Naive thymus-derived CD8-positive, alpha-beta T cell (primary cell): ENCODE data around the gene SLC14A1. TPM values are rescaled to one million over a fixed set of nuclear protein-coding genes. Genes with fewer than 3 reads are reported as not detected.

Source experiments
- ATAC-seq, 2 donors: fragments of 150-1000 bp; cut with Tn5 transposase in 1 of 2; sonication (Bioruptor Pico), chemical (Tn5 transposase) in 1 of 2; 1 replicate in 1 of 2; 2 replicates in 1 of 2; pipeline ENCODE4 v1.10.0; 2021; ENCODE audit warnings: mild to moderate bottlenecking in 2 of 2, moderate library complexity in 2 of 2
- POLR2A ChIA-PET: fragments of 350-600 bp; sonication (Branson Sonifier 250); formaldehyde crosslinking; loops from one replicate; lab custom pipeline; 2021; ENCODE audit warnings: antibody characterized with exemption; lab: Charles Lee
- DNase-seq, 10 donors: peaks; one replicate each; pipeline versions ENCODE4 v3.0.0 to v3.0.0-alpha.2; 2020 to 2022
- H3K27ac Mint-ChIP-seq, 10 donors: one replicate each; pipeline ENCODE4 v1.8.0; 2020 to 2022; ENCODE audit warnings: mild to moderate bottlenecking in 10 of 10, mixed read lengths in 10 of 10, moderate library complexity in 4 of 10, inconsistent platforms in 1 of 10
- H3K27me3 Mint-ChIP-seq, 5 donors: one replicate each; pipeline ENCODE4 v1.8.0; 2021 to 2022; ENCODE audit warnings: mixed read lengths in 5 of 5
- H3K36me3 Mint-ChIP-seq, 3 donors: one replicate each; pipeline ENCODE4 v1.8.0; 2020 to 2022; ENCODE audit warnings: mixed read lengths in 3 of 3, mild to moderate bottlenecking in 2 of 3, inconsistent platforms in 1 of 3
- H3K4me1 Mint-ChIP-seq, 4 donors: one replicate each; pipeline ENCODE4 v1.8.0; 2021 to 2022; ENCODE audit warnings: mixed read lengths in 4 of 4
- H3K4me3 Mint-ChIP-seq, 10 donors: one replicate each; pipeline ENCODE4 v1.8.0; 2020 to 2022; ENCODE audit warnings: mild to moderate bottlenecking in 10 of 10, mixed read lengths in 10 of 10, moderate library complexity in 6 of 10, inconsistent platforms in 1 of 10
- H3K9me3 Mint-ChIP-seq, 9 donors: one replicate each; pipeline ENCODE4 v1.8.0; 2020 to 2022; ENCODE audit warnings: mixed read lengths in 9 of 9, mild to moderate bottlenecking in 3 of 9, inconsistent platforms in 1 of 9, moderate library complexity in 1 of 9
- polyA plus RNA-seq, 3 donors: library from polyadenylated mRNA; unstranded; fragments of 300-500 nt; fragmentation: Illumina TruSeq; gene quantifications; one replicate each; pipeline ENCODE4 v1.2.3, GENCODE V29; 2021
- total RNA-seq, 8 experiments: library from RNA in 2 of 8; stranded (reverse) in 2 of 8; gene quantifications; one replicate each; pipeline ENCODE4 v1.2.3 and lab custom pipeline; 2021 to 2026

Gene SLC14A1
- total and polyA plus RNA-seq, 5 experiments from 2014 or later: 0.71 to 4.3 (median 2.3) TPM

GRCh38 chr18:45765796-45766195 lies 41.8 kb downstream of the SLC14A1 start:
- H3K27me3 Mint-ChIP-seq: peaks cover 3 to 19% (median 14%) of the 10 kb centered on the region in 5 donors
- DNase-seq: no peak

GRCh38 chr18:45771587-45772480 lies 47.9 kb downstream of the SLC14A1 start:
- Mint-ChIP-seq H3K9me3 (no peaks in the 10 kb centered on the region), H3K27me3 (peaks cover 5 to 24% (median 18%) of the 10 kb centered on the region in 5 donors), H3K4me1 (peaks cover 16 to 30% (median 24%) of the 10 kb centered on the region in 4 donors), H3K36me3 (peaks cover 0 to 8% (median 0%) of the 10 kb centered on the region in 3 donors), H3K27ac (peak overlapping the region in 1 of 10 donors; percentile 39), H3K4me3 (no peak overlapping the region)
- POLR2A ChIA-PET: no interaction called here
- DNase-seq (no peak), ATAC-seq (no peak)

More at GRCh38 chr18:45765796-45766195, 41.8 kb downstream of the SLC14A1 start:
- Mint-ChIP-seq H3K9me3 (no peaks in the 10 kb centered on the region), H3K36me3 (peaks cover 0 to 7% (median 0%) of the 10 kb centered on the region in 3 donors), H3K27ac (no peak overlapping the region), H3K4me3 (no peak overlapping the region), H3K4me1 (peaks cover 0 to 2% (median 0%) of the 10 kb centered on the region in 4 donors)
- POLR2A ChIA-PET: no interaction called here
- no peak for ATAC-seq

DNA sequence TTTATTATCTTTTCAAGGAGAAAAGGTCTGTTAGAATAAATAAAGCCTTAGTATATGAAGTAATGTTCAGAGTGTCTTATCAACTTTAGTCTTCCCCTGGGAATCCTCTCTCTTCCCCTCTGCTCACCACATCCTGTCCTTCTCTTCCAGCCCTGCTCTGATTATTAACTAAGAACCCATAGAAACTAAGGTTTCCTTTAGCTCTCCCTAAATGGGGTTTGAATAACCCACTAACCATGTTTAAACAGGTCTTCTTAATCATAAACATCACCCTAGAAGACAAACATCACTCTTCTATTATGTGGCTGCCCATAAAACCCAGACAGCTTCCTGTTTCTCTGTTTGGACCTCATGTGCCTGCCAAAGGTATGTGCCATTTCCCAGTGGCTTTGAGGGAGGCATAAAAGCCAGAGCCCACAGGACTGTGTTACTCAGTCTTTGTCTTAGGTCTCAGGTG lies 50.1 kb downstream of the SLC14A1 start:
- peak in 4 of 10 donors; percentile 17 to 29 (median 27) for DNase-seq
- H3K4me3 Mint-ChIP-seq: peak overlapping the region; percentile 0 to 91 (median 86)

DNA sequence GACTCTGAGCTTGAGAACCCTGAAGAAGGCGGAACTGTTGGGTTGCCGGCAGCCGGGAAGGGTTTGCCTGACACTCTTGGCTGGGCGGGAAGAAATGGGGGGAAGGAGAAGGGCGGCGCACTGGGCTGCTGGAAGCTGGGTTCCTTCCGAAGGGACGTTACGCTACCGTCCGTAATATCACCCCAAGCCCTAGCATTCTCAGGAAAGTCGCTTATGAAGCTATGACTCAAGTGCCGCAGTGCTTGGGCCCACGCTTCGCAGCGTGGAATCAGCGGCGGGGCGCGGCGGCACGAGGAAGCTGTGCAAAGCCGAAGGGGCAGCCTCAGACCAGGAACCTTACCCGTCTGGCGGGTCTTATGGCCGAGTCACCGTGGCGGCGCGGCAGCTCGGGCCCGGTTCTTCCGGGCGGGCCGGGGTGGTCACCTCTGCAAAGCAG lies 51.3 kb downstream of the SLC14A1 start:
- H3K9me3 Mint-ChIP-seq: no peaks in the 10 kb centered on the region
- H3K4me1 Mint-ChIP-seq: peaks cover 16 to 30% (median 24%) of the 10 kb centered on the region in 4 donors
- peaks cover 2 to 15% (median 7%) of the 10 kb centered on the region in 5 donors for H3K27me3 Mint-ChIP-seq
- peak overlapping the region; percentile 82 to 91 (median 87) for H3K4me3 Mint-ChIP-seq
- ATAC-seq: peak; percentile 67 to 81
- peaks cover 0 to 5% (median 0%) of the 10 kb centered on the region in 3 donors for H3K36me3 Mint-ChIP-seq
- POLR2A ChIA-PET: interaction anchor here (0.7 to 1.4 kb wide), 2 partner anchors 8 to 88 kb away, joined by 3 to 7 read pairs; no protein-coding TSS in a partner anchor
- peak overlapping the region in 8 of 10 donors; percentile 37 to 87 (median 68) for H3K27ac Mint-ChIP-seq
- peak; percentile 12 to 65 (median 39) for DNase-seq

More for the DNA sequence above, 50.1 kb downstream of the SLC14A1 start:
- Mint-ChIP-seq H3K36me3 (peaks cover 0 to 5% (median 0%) of the 10 kb centered on the region in 3 donors), H3K9me3 (no peaks in the 10 kb centered on the region), H3K27me3 (peaks cover 5 to 24% (median 14%) of the 10 kb centered on the region in 5 donors), H3K27ac (peak overlapping the region in 7 of 10 donors; percentile 6 to 84 (median 45)), H3K4me1 (peaks cover 16 to 30% (median 24%) of the 10 kb centered on the region in 4 donors)
- peak; percentile 41 to 74 for ATAC-seq
- POLR2A ChIA-PET: no interaction called here

- Mint-ChIP-seq H3K4me1 (peaks cover 14 to 30% (median 24%) of the 10 kb centered on the region in 4 donors), H3K4me3 (peak overlapping the region; percentile 82 to 91 (median 87)), H3K36me3 (peaks cover 0 to 2% (median 0%) of the 10 kb centered on the region in 3 donors), H3K9me3 (no peaks in the 10 kb centered on the region), H3K27me3 (peaks cover 0 to 14% (median 4%) of the 10 kb centered on the region in 5 donors), H3K27ac (peak overlapping the region in 5 of 10 donors; percentile 46 to 87 (median 75))
- ATAC-seq (peak in 1 of 2 donors; percentile 29), DNase-seq (no peak)
- POLR2A ChIA-PET: interaction anchor here (0.7 to 1.4 kb wide), 2 partner anchors 8 to 88 kb away, joined by 3 to 7 read pairs; no protein-coding TSS in a partner anchor
Measured at GRCh38 chr18:45775743-45776142, 51.8 kb downstream of the SLC14A1 start.

DNA sequence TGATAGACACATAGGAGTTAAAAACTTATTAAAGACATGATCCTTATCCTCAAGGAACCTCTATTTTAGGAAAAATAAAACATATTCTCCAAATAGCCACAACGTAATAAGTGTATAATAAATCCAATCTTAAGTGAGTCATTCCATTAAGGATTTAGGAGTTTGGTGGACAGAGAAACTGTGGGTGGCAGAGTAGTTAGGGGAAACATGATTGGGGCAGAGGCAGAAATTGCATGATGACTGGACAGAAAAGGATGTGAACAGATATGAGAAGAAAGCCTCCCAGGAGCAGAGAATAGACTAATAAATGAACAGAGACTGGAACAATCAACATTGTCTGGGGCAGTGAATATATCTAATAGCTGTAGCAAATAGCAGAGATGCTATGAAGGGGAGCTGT lies 53.4 kb downstream of the SLC14A1 start:
- no peaks in the 10 kb centered on the region for H3K9me3 Mint-ChIP-seq
- peaks cover 0 to 13% (median 8%) of the 10 kb centered on the region in 5 donors for H3K27me3 Mint-ChIP-seq
- DNase-seq (no peak), ATAC-seq (no peak)
- H3K36me3 Mint-ChIP-seq: peaks cover 0 to 2% (median 0%) of the 10 kb centered on the region in 3 donors
- POLR2A ChIA-PET: no interaction called here
- H3K27ac Mint-ChIP-seq: no peak overlapping the region
- no peak overlapping the region for H3K4me3 Mint-ChIP-seq
- peaks cover 14 to 26% (median 24%) of the 10 kb centered on the region in 4 donors for H3K4me1 Mint-ChIP-seq

- Mint-ChIP-seq H3K27ac (no peak overlapping the region), H3K4me3 (no peak overlapping the region), H3K4me1 (peaks cover 3 to 12% (median 8%) of the 10 kb centered on the region in 4 donors), H3K27me3 (peaks cover 9 to 15% (median 11%) of the 10 kb centered on the region in 5 donors), H3K9me3 (no peaks in the 10 kb centered on the region), H3K36me3 (no peaks in the 10 kb centered on the region)
- POLR2A ChIA-PET: no interaction called here
- no peak for DNase-seq
- no peak for ATAC-seq
Measured at GRCh38 chr18:45780568-45780967, 56.6 kb downstream of the SLC14A1 start.

DNA sequence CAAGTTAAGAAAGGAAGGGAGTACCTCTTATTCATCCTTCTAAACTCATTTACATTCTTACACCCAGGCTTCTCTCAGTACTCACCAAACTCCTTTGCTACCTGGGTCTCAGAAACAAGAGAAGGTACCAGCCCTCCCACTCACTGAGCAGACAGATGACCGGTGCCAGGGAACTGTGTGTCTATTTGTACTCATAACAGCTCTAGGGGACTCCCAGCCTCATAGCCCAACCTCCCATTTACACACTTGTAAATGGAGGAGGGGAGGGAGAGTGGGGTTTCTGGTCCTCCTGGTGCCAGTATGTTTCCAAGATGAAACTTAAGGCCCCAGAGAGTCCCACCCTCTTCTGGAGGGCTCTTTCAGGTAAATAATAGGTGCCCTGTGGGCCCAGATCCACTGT lies 58.7 kb downstream of the SLC14A1 start:
- Mint-ChIP-seq H3K27ac (no peak overlapping the region), H3K4me1 (peaks cover 1 to 7% (median 4%) of the 10 kb centered on the region in 4 donors), H3K36me3 (no peaks in the 10 kb centered on the region), H3K27me3 (peaks cover 5 to 11% (median 11%) of the 10 kb centered on the region in 5 donors), H3K9me3 (no peaks in the 10 kb centered on the region), H3K4me3 (no peak overlapping the region)
- ATAC-seq (no peak), DNase-seq (no peak)
- POLR2A ChIA-PET: no interaction called here

DNA sequence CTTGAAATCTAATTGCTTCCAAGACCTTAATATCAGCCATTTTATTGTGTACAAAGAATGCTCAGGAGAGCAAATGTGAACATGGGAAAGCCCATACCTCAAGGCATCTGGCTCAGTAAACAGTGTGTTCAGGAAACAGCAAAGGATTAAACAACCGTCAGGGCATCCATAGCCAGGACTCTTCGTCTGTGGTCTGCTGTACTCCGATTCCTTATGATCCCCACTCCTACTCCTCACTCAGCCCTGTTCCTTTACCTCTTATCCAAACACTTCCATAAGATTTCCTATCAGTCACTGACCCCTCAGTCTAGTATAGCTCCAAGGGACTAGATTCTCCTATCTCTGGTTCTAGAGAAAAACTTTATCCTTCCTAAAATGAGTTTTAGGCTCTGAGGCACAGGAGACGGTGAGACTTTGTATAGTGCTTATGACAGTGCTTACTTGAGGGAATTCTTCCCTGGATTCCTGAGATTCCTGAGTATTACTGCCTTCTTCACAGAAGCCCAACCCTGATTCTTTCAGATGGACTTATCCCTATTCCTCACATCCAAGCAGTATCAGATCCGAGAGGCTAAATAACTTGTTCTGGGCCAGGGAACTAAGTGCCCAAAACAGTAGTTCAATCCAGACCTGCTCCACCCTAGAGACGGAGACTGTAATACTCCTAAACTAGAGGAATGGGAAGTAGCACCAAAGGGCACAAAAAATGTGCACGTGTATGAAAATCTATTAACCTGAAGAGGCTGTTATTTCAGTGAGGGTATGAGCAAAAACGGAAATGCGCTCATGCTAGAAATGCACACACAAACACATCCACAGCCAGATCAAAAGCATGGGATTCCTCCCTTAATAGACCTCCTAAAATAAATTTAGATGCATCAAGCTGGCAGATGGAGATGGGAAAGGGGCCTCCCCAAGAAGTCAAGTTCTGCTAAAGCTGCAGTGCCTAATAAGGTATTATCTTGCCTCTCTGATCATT lies 59.4 kb downstream of the SLC14A1 start:
- DNase-seq (no peak), ATAC-seq (no peak)
- H3K9me3 Mint-ChIP-seq: peaks cover 0 to 2% (median 0%) of the 10 kb centered on the region in 9 donors
- POLR2A ChIA-PET: interaction anchor here (0.6 kb wide), 1 partner anchor 8 kb away, joined by 3 read pairs; no protein-coding TSS in a partner anchor
- no peak overlapping the region for H3K27ac Mint-ChIP-seq
- H3K4me1 Mint-ChIP-seq: peaks cover 1 to 7% (median 4%) of the 10 kb centered on the region in 4 donors
- H3K4me3 Mint-ChIP-seq: no peak overlapping the region
- H3K36me3 Mint-ChIP-seq: no peaks in the 10 kb centered on the region
- peaks cover 2 to 11% (median 11%) of the 10 kb centered on the region in 5 donors for H3K27me3 Mint-ChIP-seq

GRCh38 chr18:45785134-45785533 lies 61.2 kb downstream of the SLC14A1 start:
- DNase-seq: no peak
- H3K4me1 Mint-ChIP-seq: peaks cover 1 to 7% (median 4%) of the 10 kb centered on the region in 4 donors
- peak overlapping the region in 4 of 10 donors; percentile 12 to 60 (median 51) for H3K27ac Mint-ChIP-seq
- H3K9me3 Mint-ChIP-seq: peaks cover 0 to 4% (median 0%) of the 10 kb centered on the region in 9 donors
- H3K4me3 Mint-ChIP-seq: peak overlapping the region in 5 of 10 donors; percentile 31 to 60 (median 36)
- peaks cover 2 to 11% (median 7%) of the 10 kb centered on the region in 5 donors for H3K27me3 Mint-ChIP-seq
- POLR2A ChIA-PET: no interaction called here
- peak in 1 of 2 donors; percentile 44 for ATAC-seq
- no peaks in the 10 kb centered on the region for H3K36me3 Mint-ChIP-seq

- POLR2A ChIA-PET: no interaction called here
- no peak for DNase-seq
- H3K27ac Mint-ChIP-seq: no peak overlapping the region
- no peak overlapping the region for H3K4me3 Mint-ChIP-seq
- H3K36me3 Mint-ChIP-seq: no peaks in the 10 kb centered on the region
- no peak for ATAC-seq
- peaks cover 0 to 5% (median 0%) of the 10 kb centered on the region in 9 donors for H3K9me3 Mint-ChIP-seq
- H3K4me1 Mint-ChIP-seq: peaks cover 1 to 7% (median 4%) of the 10 kb centered on the region in 4 donors
- peaks cover 0 to 11% (median 4%) of the 10 kb centered on the region in 5 donors for H3K27me3 Mint-ChIP-seq
Measured at GRCh38 chr18:45786941-45787340, 63.0 kb downstream of the SLC14A1 start.
